ENCODE data around the gene SLC8A1.

The SLC8A1 gene

GRCh38 chr2:40213619-40214018 lies 238.3 kb downstream of the SLC8A1 start:
- no peak for FAIRE-seq
- TF ChIP-seq CTCF (IDR thresholded peaks at IDR 0.05; ENCODE audit: insufficient read depth, missing control alignments) = no peak
- DNase-seq (ENCODE audit: insufficient read length, low spot score) = no peak

GRCh38 chr2:40213071-40213470 lies 238.8 kb downstream of the SLC8A1 start:
- TF ChIP-seq CTCF (IDR thresholded peaks at IDR 0.05; ENCODE audit: insufficient read depth, missing control alignments) = peak; percentile 6
- DNase-seq (ENCODE audit: insufficient read length, low spot score) = no peak
- FAIRE-seq = no peak

- TF ChIP-seq CTCF (IDR thresholded peaks at IDR 0.05; ENCODE audit: insufficient read depth, missing control alignments) = no peak
- FAIRE-seq (no peak), DNase-seq (ENCODE audit: insufficient read length, low spot score) (no peak)
Measured at GRCh38 chr2:40210968-40211353, 240.9 kb downstream of the SLC8A1 start.

GRCh38 chr2:40210344-40210967 lies 241.4 kb downstream of the SLC8A1 start:
- no peak for DNase-seq (ENCODE audit: insufficient read length, low spot score)
- FAIRE-seq = peak; percentile 71
- TF ChIP-seq CTCF (IDR thresholded peaks at IDR 0.05; ENCODE audit: insufficient read depth, missing control alignments) = no peak

GRCh38 chr2:40209761-40210160 lies 242.1 kb downstream of the SLC8A1 start:
- TF ChIP-seq CTCF (IDR thresholded peaks at IDR 0.05; ENCODE audit: insufficient read depth, missing control alignments) = no peak
- FAIRE-seq (peak; percentile 29), DNase-seq (ENCODE audit: insufficient read length, low spot score) (no peak)

GRCh38 chr2:40208463-40208862 lies 243.4 kb downstream of the SLC8A1 start:
- DNase-seq (ENCODE audit: insufficient read length, low spot score) = no peak
- no peak for TF ChIP-seq CTCF (IDR thresholded peaks at IDR 0.05; ENCODE audit: insufficient read depth, missing control alignments)
- FAIRE-seq = no peak

- no peak for TF ChIP-seq CTCF (IDR thresholded peaks at IDR 0.05; ENCODE audit: insufficient read depth, missing control alignments)
- peak; percentile 97 for FAIRE-seq
- DNase-seq (ENCODE audit: insufficient read length, low spot score) = no peak
Measured at GRCh38 chr2:40204268-40204667, 247.6 kb downstream of the SLC8A1 start.
